ENCODE data around the gene PDCD5. TPM values are rescaled to one million over a fixed set of nuclear protein-coding genes. Genes with fewer than 3 reads are reported as not detected.
"Not testable (repeated sequence)": the region's sequence is repeated elsewhere in the genome, so short reads cannot be mapped to it uniquely, and the experiment has no call there.

Gene PDCD5
- polyA plus RNA-seq, 4 donors = 98.3 to 127 (median 124) TPM

DNA sequence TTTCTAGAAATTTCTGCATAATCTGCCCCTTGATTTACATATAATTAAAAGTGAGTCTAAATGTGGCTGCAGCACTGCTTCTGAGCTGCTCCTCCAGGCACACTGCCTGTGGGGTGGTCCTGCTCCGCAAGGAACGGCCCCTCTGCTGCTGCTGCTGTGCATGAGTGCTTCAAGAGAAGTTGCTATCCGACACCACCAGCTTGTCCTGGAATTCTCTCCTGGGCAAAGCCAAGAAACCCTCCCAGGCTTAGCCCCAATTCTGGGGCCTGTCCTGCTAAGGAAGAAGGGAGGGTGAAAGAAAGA is 7.5 kb upstream of the PDCD5 start:
- no peak for DNase-seq (ENCODE audit: low read depth in 4 of 4, low spot score in 3 of 4)

DNA sequence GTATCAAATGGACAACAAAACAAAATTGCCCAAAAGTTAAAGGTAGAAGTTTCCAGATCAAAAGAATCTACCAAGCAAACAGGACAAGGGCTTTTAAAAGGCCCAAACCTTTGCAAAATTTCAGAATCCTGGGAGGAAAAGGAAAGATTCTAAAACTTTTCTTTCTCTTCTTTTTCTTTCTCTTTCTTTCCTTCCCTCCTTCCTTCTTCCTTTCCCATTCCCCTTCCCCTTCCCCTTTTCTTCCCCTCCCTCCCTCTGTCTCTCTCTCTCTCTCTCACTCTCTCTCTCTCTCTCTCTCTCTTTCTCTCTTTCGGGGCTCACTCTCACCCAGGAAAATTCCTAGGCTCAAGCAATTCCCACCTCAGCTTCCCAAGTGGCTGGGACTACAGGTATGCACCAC is 4.2 kb upstream of the PDCD5 start:
- no peak for DNase-seq (ENCODE audit: low read depth in 4 of 4, low spot score in 3 of 4)

DNA sequence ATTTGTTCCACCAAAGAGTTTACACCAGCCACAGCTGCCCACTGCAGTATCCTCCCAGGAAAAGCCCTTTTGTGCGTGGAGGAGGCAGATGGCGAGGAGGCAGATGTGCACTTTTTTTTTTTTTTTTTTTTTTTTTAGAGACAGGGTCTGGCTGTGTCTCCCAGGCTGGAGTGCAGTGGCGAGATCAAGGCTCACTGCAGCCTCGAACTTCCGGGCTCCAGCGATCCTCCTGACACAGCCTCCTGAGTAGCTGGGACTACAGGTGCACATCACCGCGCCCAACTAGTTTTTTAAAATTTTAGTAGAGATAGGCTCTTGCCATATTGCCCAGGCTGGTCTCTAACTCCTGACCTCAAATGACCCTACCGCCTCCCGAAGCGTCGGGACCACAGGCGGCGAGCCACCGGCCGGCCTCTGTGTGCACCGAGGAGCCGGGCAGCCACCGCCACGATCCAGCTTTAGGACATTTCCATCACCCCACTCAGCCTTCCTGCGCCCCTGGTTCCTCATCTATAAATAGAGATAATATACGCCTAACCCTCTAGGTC is 563 bp upstream of the PDCD5 start:
- no peak for DNase-seq (ENCODE audit: low read depth in 4 of 4, low spot score in 3 of 4)

DNA sequence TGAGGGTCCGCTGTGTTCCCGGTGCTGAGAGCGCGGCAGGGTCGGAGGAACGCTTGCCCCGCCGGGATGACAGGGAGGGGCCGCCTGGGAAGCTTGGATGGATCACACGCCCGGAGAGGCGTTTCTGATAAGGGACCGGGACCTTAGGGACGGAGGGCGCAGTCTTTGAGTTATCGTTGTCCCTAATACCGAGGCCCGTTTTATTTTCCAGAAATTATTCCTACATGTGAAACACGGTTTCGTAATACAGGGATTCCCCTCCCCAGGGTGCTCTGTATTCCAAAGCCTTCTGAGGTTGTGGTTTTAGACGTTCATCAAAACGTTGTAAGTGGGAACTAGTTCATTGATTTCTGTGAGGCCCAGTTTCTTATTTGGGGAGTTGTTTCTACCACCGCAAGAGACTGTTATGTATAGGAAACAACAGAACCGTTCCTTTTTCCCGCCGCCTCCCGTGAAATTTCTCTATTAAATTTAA is 752 bp downstream of the PDCD5 start:
- no peak for DNase-seq (ENCODE audit: low read depth in 4 of 4, low spot score in 3 of 4)

DNA sequence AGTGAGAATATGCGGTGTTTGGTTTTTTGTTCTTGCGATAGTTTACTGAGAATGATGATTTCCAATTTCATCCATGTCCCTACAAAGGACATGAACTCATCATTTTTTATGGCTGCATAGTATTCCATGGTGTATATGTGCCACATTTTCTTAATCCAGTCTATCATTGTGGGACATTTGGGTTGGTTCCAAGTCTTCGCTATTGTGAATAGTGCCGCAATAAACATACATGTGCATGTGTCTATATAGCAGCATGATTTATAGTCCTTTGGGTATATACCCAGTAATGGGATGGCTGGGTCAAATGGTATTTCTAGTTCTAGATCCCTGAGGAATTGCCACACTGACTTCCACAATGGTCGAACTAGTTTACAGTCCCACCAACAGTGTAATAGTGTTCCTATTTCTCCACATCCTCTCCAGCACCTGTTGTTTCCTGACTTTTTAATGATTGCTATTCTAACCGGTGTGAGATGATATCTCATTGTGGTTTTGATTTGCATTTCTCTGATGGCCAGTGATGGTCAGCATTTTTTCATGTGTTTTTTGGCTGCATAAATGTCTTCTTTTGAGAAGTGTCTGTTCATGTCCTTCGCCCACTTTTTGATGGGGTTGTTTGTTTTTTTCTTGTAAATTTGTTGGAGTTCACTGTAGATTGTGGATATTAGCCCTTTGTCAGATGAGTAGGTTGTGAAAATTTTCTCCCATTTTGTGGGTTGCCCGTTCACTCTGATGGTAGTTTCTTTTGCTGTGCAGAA is 6.9 kb downstream of the PDCD5 start:
- DNase-seq (ENCODE audit: low read depth in 4 of 4, low spot score in 3 of 4) = not testable (repeated sequence)

DNA sequence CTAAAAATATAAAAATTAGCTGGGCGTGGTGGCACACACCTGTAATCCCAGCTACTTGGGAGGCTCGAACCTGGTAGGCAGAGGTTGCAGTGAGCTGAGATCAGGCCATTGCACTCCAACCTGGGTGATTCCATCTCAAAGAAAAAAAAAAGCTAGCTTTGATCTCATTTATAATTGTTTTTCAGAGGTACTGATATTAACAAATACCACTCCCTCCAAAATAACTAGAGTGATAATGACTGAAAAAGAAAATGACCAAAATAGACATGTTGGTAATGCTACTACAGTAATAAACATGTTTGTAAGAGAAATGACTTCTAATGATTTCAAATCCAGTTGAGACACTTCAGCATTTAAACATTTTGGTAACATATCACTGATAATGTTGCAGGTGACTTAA is 13.0 kb downstream of the PDCD5 start:
- no peak for DNase-seq (ENCODE audit: low read depth in 4 of 4, low spot score in 3 of 4)

DNA sequence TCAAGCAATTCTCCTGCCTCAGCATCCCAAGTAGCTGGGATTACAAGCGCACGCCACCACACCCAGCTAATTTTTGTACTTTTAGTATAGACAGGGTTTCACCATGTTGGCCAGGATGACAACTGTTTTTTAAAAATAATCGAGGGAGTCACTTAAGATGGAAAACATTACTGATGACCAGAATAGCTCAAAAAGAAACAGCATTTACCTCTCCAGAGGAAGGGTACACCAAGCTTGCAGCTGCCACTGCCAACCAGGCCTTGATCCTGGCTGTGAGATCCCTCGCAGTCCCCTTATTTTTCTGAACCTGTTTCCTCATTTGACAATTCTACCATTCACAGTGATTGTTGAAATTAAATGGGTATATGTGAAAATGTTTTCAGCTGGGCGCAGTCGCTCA is 14.5 kb downstream of the PDCD5 start:
- no peak for DNase-seq (ENCODE audit: low read depth in 4 of 4, low spot score in 3 of 4)

DNA sequence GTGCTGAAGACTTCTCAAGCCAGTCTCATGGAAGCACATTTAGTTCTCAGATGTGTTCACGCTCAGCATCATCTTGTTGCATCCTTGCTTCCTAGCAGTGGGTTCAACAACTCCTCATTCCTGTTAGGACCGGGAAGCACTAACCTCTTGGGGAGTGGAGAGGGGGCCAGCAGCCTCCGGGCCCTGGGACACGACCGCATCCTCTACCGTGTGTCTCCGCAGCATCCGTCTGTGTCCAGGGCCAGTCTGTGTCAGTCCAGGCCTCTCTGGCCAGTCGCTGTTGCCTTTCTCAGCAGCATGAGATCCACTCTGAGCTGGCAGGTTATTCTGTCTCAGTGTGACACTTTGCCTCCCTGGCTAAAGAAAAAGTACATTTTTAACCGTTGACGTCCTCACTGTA is 17.0 kb downstream of the PDCD5 start:
- no peak for DNase-seq (ENCODE audit: low read depth in 4 of 4, low spot score in 3 of 4)

DNA sequence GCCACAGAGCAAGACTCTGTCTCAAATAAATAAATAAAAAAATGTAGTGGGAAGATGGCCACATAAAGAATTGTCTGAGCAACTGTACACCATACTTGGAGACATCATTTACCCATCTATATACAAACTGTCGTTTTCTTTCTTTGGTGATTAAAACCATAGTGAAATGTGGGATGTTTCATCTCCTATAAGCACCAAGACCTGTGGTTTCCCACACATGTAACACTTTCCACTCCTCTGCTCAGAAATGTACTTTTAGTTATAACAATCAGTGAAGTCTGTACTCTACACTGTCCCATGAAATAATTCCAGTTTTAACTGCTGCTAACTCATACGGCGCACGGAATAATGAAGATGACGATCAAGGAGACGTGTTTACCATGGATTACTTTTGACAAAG is 18.3 kb downstream of the PDCD5 start:
- no peak for DNase-seq (ENCODE audit: low read depth in 4 of 4, low spot score in 3 of 4)

DNA sequence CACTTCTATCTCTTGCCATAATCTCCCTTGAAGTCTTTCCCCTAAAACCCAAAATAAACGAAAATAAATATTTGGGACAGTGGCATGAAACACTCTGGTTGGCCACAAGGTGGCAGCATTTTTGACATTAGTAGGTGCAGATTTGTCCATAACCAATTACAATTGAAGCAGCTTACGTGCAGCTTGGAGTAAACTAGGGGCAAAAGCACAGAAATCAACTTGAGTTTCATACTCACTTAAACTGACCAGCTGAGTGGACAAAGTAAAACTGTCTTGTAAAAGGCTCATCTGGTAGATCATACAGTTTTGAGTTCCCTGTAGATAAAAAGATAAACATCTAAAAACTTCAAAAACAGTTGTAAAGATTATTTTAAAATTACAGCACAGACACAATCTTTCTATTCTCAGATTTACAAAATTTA is 18.8 kb downstream of the PDCD5 start:
- no peak for DNase-seq (ENCODE audit: low read depth in 4 of 4, low spot score in 3 of 4)

DNA sequence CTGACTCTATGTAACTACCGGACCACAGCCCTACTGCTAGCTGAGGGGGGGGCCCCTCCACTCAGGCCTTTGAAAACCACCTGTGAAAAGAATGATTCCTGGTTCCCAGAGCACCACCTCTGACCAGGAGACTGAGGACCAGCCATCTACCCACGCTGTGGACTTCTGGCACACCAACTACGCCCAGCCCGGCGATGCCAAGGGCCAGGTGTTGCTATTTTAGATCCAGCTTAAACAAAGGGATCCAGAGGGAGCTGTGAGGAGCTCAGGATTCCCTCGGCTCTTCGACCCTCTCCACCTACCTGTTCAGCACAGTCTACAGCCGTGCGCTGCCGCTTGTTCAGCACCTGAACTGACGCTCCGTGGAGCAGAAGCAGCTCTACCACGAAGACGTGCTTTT is 23.0 kb downstream of the PDCD5 start:
- DNase-seq (ENCODE audit: low read depth in 4 of 4, low spot score in 3 of 4) = no peak

DNA sequence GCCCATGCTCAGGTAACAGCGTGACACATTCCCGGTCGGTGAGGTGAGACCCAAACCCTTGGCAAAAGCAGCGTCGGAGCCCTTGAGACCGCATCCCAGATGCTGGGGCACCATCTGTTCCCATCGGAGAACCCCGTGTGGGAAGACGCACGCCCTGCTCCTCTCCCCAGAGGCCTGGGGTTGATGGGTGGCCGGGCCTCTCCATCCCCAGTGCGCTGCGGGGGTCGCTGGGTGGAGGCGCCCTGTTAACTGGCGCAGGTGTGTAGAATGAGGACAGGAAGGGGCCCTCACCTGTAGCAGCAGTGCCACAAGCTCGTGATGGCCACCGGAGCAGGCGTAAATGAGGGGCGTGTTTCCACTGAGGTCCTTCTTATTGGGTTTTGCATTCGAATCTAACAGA is 24.6 kb downstream of the PDCD5 start:
- no peak for DNase-seq (ENCODE audit: low read depth in 4 of 4, low spot score in 3 of 4)

DNA sequence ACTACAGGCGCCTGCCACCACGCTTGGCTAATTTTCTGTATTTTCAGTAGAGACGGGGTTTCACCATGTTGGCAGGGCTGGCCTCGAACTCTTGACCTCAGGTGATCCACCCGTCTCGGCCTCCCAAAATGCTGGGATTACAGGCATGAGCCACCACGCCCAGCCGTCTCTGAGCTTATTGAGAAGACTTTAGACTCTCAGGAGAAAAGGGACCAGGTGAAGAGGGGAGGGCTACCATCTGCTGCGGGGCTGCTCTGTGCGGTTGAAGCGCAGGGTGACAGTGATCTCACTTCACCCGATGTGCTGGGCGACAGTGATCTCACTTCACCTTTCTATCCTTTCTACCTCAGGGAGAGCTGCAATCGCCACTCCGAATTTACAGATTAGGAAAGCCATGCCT is 25.3 kb downstream of the PDCD5 start:
- no peak for DNase-seq (ENCODE audit: low read depth in 4 of 4, low spot score in 3 of 4)

DNA sequence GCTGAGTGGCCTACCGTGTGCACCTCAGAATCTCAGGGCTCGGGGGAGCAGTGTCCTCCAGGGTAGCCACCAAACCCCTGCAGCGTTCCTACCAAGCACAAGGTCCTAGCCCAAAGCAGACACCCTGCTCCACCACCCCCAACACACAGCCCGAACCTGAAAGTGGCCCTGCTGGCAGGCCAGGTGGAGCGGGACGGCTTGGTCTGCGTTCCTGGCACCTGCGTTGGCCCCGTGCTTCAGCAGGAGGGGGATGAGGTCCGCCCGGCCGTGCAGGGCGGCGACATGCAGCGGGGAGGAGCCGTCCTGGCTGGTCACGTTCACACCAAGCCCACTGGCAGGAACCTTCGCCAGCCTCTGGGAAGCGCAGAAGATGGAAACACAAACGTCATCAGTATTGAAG is 26.5 kb downstream of the PDCD5 start:
- DNase-seq (ENCODE audit: low read depth in 4 of 4, low spot score in 3 of 4) = no peak

DNA sequence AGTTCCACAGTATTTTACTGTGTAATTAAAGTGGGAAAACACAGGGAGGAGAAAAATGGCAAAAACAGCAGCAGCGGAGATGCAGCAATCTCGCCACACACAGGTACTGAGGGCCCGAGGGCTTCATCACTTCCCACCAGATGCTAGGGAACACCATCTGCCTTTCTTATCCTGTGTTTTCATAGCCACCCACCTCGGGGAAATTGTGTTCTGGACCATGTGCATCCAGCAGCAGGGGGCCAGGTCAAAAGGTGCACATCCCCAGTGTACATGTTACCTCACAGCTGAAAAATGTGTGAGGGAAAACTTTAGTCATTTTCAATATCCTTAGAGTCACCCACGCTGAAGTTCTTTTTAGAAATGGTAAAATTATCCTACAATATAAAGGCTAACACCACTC is 30.2 kb downstream of the PDCD5 start:
- no peak for DNase-seq (ENCODE audit: low read depth in 4 of 4, low spot score in 3 of 4)

DNA sequence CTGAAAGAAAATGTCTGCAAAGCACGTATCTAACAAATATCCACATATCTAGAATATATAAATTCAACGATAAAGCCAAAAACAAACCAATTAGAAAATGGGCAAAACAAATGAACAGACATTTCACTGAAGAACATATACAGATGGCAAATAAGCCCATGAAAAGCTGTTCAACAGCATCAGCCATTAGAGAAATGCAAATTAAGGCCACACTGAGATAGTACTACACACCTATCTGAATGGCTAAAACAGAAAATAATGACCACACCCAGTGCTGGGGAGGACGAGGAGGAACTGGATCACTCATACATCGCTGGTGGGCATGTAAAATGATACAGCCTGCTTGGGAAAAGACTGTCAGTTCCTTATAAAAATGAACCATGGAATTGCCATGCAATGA is 32.0 kb downstream of the PDCD5 start:
- DNase-seq (ENCODE audit: low read depth in 4 of 4, low spot score in 3 of 4) = no peak

DNA sequence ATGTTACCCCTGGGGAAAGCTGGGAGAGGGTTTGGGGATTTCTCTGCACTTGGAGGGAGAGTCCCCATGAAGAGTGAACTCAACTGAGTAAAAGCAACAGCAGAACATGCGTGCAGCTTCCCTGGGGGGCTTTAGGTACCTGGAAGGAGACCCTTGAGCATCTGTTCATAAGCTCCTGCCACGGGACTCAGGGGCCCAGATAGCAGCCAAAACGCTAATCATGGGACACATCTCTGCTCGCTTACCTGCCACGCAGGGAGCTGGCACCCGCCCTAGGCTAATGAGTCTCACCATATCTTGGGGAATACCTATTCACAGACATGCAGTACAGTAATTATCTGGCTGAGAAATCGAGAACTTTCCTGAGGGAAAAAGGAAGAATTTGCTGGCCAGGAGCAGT is 33.9 kb downstream of the PDCD5 start:
- DNase-seq (ENCODE audit: low read depth in 4 of 4, low spot score in 3 of 4) = no peak

DNA sequence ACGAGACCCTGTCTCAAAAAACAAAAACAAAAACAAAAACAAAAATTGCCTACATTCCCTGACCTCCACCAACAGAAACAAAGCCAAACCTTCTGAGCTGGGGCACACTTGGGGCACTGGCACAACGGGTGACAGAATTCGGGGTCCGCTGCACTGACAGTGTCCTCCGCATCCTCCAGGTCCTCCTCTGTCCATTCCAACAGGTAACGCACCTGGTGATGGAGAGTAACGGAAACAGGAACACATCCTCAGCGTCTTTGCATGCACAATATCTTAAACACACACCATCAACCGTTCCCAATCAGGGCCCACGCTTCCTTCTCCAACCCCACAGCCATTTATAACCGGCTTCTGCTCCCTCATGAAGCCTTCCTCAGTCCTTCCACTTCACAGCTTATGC is 34.6 kb downstream of the PDCD5 start:
- no peak for DNase-seq (ENCODE audit: low read depth in 4 of 4, low spot score in 3 of 4)

DNA sequence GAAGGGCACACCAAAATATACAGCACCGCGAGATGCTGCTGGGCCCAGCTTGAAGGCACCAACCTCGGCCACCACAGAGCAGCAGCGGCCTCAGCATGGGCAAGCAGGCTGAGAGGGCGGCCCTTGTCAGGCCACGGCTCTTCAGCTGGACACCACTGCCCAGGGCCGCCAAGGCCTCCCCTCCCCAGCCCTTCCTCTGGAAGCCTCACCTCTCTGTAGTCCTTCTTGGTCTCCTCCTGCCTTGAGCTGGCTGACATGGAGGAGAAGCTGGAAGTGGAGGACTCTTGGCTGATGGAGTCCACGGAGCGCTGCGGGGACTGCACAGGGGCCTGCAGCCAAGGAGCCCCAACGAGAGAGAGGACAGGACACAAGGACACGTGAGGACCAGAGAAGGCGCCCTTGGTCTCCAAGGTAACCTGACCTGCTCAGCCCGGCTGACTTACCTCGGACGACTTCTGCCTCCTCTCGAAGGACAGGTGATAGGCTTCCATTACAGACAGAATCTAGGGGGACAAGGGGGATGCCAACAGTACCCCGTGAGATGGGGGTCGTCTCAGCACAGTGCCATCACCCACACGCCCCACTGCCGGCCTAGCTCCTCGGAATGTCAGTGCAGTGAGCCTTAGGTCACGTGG is 38.2 kb downstream of the PDCD5 start:
- no peak for DNase-seq (ENCODE audit: low read depth in 4 of 4, low spot score in 3 of 4)

DNA sequence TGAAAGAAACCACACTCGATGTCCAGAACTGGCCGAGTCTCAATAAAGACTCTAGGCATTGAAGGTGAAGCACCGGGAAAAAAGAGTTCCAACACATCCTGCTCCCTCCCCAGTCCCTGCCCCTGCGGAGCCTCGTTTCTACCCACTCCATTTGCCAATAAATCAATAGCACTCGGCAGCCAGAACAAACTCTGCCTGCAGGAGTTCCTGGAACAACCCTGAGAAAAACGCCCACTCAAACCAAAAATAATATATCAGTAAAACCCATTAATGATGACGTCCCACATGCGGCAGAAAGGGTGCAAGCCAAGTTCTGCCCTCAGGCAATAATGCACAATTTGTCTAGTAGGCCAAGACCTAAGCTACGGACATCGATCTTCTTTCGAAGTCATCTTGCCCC is 41.0 kb downstream of the PDCD5 start:
- no peak for DNase-seq (ENCODE audit: low read depth in 4 of 4, low spot score in 3 of 4)

DNA sequence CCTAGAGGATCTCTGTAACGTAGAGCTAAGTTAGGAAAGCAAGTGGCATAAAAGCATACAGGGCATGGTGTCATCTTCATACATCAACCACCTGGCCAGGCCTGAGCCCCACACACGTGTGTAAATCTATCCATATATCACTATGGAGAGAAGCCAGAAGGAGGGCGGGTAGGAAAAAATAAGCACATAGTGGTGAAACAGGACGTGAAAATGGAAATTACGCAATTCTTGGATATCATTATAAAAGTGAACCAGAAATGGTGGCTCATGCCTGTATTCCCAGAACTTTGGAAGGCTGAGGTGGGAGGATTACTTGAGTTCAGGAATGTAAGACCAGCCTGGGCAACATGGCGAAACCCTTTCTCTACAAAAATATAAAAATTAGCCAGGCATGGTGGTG is 43.4 kb downstream of the PDCD5 start:
- no peak for DNase-seq (ENCODE audit: low read depth in 4 of 4, low spot score in 3 of 4)

DNA sequence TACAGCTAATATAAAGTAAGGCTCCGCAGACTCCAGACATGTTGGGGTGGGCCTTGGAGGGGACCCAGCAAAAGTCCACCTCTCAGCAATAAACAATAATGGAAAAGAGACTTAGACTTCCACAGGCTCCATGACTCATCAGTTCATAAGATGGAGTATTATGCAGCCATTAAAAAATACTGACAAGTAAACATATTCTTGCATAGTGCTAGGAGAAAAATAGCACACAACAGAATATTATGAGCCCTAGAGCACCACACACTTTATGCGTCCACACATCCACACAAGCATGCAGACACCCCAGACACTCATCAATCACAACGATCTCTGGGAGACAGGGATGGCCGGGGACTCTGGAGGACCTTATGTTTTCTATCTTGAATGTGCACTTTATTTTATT is 46.0 kb downstream of the PDCD5 start:
- no peak for DNase-seq (ENCODE audit: low read depth in 4 of 4, low spot score in 3 of 4)
